MM.1S (cell line): ENCODE results near the gene APEH.

Experiments used
- DNase-seq: peaks from one replicate; pipeline ENCODE4 v3.0.0-alpha.2; 2015
- H2AFZ ChIP-seq: fragments of 300-600 bp; sonication (generic); 2 replicates; pipeline ENCODE4 v1.6.0; 2016; ENCODE audit warnings: antibody characterized with exemption, low read length
- H3F3A ChIP-seq: fragments of 300-600 bp; sonication (generic); 2 replicates; pipeline ENCODE4 v1.6.1; 2016; ENCODE audit warnings: mild to moderate bottlenecking, antibody characterized with exemption, low read length, moderate library complexity, mixed read lengths; ENCODE audit not compliant: insufficient read depth
- H3K27ac ChIP-seq: fragments of 300-600 bp; sonication (generic); 2 replicates; pipeline ENCODE4 v1.5.1; 2016; ENCODE audit warnings: mild to moderate bottlenecking, low read length
- H3K27me3 ChIP-seq: fragments of 300-600 bp; sonication (generic); replicated peaks from 2 replicates; pipeline ENCODE4 v1.6.0; 2016; ENCODE audit warnings: low read length; ENCODE audit not compliant: insufficient read depth
- H3K36me3 ChIP-seq: fragments of 300-600 bp; sonication (generic); replicated peaks from 2 replicates; pipeline ENCODE4 v1.6.1; 2016; ENCODE audit warnings: mild to moderate bottlenecking, low read length, mixed read lengths; ENCODE audit not compliant: insufficient read depth
- H3K4me1 ChIP-seq: fragments of 300-600 bp; sonication (generic); 2 replicates; pipeline ENCODE4 v1.6.1; 2016; ENCODE audit warnings: low read length, mixed read lengths
- H3K4me2 ChIP-seq: fragments of 300-600 bp; sonication (generic); 2 replicates; pipeline ENCODE4 v1.6.0; 2016; ENCODE audit warnings: low read depth, low read length
- H3K4me3 ChIP-seq: fragments of 300-600 bp; sonication (generic); 2 replicates; pipeline ENCODE4 v1.5.1; 2016; ENCODE audit warnings: low read length, mixed read lengths
- H3K79me2 ChIP-seq: fragments of 300-600 bp; sonication (generic); 2 replicates; pipeline ENCODE4 v1.6.1; 2016; ENCODE audit warnings: mixed run types, low read length, mixed read lengths
- H3K9ac ChIP-seq: fragments of 300-600 bp; sonication (generic); 2 replicates; pipeline ENCODE4 v1.6.1; 2016; ENCODE audit warnings: low read length, mixed read lengths
- H3K9me2 ChIP-seq: fragments of 300-600 bp; sonication (generic); replicated peaks from 2 replicates; pipeline ENCODE4 v1.6.1; 2016; ENCODE audit warnings: mild to moderate bottlenecking, low read length, mixed read lengths; ENCODE audit not compliant: insufficient read depth
- H3K9me3 ChIP-seq: fragments of 300-600 bp; sonication (generic); replicated peaks from 2 replicates; pipeline ENCODE4 v1.6.1; 2016; ENCODE audit warnings: mild to moderate bottlenecking, low read length, mixed read lengths; ENCODE audit not compliant: insufficient read depth
- H4K20me1 ChIP-seq: fragments of 300-600 bp; sonication (generic); 2 replicates; pipeline ENCODE4 v1.6.1; 2016; ENCODE audit warnings: mild to moderate bottlenecking, low read length, moderate library complexity, mixed read lengths; ENCODE audit not compliant: insufficient read depth
- CTCF ChIP-seq: fragments of 300-600 bp; sonication (generic); IDR thresholded peaks from 2 replicates; pipeline ENCODE4 v1.5.1; 2016; ENCODE audit warnings: antibody characterized with exemption, low read length, mixed read lengths
- EZH2 ChIP-seq: fragments of 300-600 bp; sonication (generic); optimal IDR thresholded peaks from 2 replicates; pipeline ENCODE3; 2017; ENCODE audit warnings: low read depth, mild to moderate bottlenecking, antibody characterized with exemption, low read length, mixed read lengths
- EZH2phosphoT487 ChIP-seq: fragments of 300-600 bp; sonication (generic); IDR thresholded peaks from 2 replicates; pipeline ENCODE4 v1.6.1; 2018; ENCODE audit warnings: antibody characterized with exemption, low read length

APEH gene

GRCh38 chr3:49653621-49654020 lies 20.5 kb upstream of the APEH start:
- H4K20me1 ChIP-seq: no peaks in the 10 kb centered on the region
- H3K4me2 ChIP-seq: no peak overlapping the region
- H3K27ac ChIP-seq: no peak overlapping the region
- peaks cover 13% of the 10 kb centered on the region for H3K4me1 ChIP-seq
- H3K27me3 ChIP-seq: peaks cover 14% of the 10 kb centered on the region; the same call in 1 of the 2 replicates
- H3F3A ChIP-seq: no peaks in the 10 kb centered on the region
- H3K9ac ChIP-seq: no peak overlapping the region
- no peaks in the 10 kb centered on the region for H3K36me3 ChIP-seq
- no peaks in the 10 kb centered on the region for H3K9me2 ChIP-seq
- H3K79me2 ChIP-seq: no peaks in the 10 kb centered on the region
- H3K4me3 ChIP-seq: no peak overlapping the region
- no peaks in the 10 kb centered on the region for H3K9me3 ChIP-seq
- TF ChIP-seq EZH2: no peak
- no peak for TF ChIP-seq EZH2phosphoT487
- H2AFZ ChIP-seq: no peak overlapping the region
- no peak for DNase-seq

- Histone ChIP-seq H3K27me3 (peaks cover 14% of the 10 kb centered on the region; the same call in 1 of the 2 replicates), H4K20me1 (no peaks in the 10 kb centered on the region), H3K9ac (no peak overlapping the region), H3K27ac (no peak overlapping the region), H3K4me2 (no peak overlapping the region), H2AFZ (no peak overlapping the region), H3K36me3 (no peaks in the 10 kb centered on the region), H3K4me1 (peaks cover 13% of the 10 kb centered on the region), H3F3A (no peaks in the 10 kb centered on the region), H3K9me3 (no peaks in the 10 kb centered on the region), H3K79me2 (no peaks in the 10 kb centered on the region), H3K4me3 (no peak overlapping the region), H3K9me2 (no peaks in the 10 kb centered on the region)
- no peak for TF ChIP-seq EZH2phosphoT487
- TF ChIP-seq CTCF: no peak
- no peak for DNase-seq
These were observed 19.9 kb upstream of the APEH start for GRCh38 chr3:49654176-49654825.

- Histone ChIP-seq H3K27me3 (peaks cover 14% of the 10 kb centered on the region; the same call in 1 of the 2 replicates), H3K9ac (no peak overlapping the region), H3K4me3 (no peak overlapping the region), H4K20me1 (no peaks in the 10 kb centered on the region), H2AFZ (no peak overlapping the region), H3K9me2 (no peaks in the 10 kb centered on the region), H3K4me2 (no peak overlapping the region), H3K9me3 (no peaks in the 10 kb centered on the region), H3K79me2 (no peaks in the 10 kb centered on the region), H3K27ac (no peak overlapping the region), H3K4me1 (peaks cover 13% of the 10 kb centered on the region), H3F3A (no peaks in the 10 kb centered on the region), H3K36me3 (no peaks in the 10 kb centered on the region)
- TF ChIP-seq EZH2phosphoT487 (no peak), EZH2 (no peak), CTCF (no peak)
- peak; percentile 39 for DNase-seq
These were observed 19.1 kb upstream of the APEH start for GRCh38 chr3:49654955-49655556.

GRCh38 chr3:49655731-49656285 lies 18.3 kb upstream of the APEH start:
- no peaks in the 10 kb centered on the region for H3K36me3 ChIP-seq
- H3F3A ChIP-seq: no peaks in the 10 kb centered on the region
- no peak overlapping the region for H3K9ac ChIP-seq
- H3K9me2 ChIP-seq: no peaks in the 10 kb centered on the region
- TF ChIP-seq CTCF: no peak
- TF ChIP-seq EZH2: no peak
- TF ChIP-seq EZH2phosphoT487: no peak
- H2AFZ ChIP-seq: no peak overlapping the region
- no peak overlapping the region for H3K4me2 ChIP-seq
- no peaks in the 10 kb centered on the region for H3K9me3 ChIP-seq
- H4K20me1 ChIP-seq: no peaks in the 10 kb centered on the region
- no peak overlapping the region for H3K4me3 ChIP-seq
- H3K4me1 ChIP-seq: peaks cover 13% of the 10 kb centered on the region
- DNase-seq: no peak
- peaks cover 14% of the 10 kb centered on the region; the same call in 1 of the 2 replicates for H3K27me3 ChIP-seq
- H3K79me2 ChIP-seq: no peaks in the 10 kb centered on the region
- no peak overlapping the region for H3K27ac ChIP-seq
